Stimulated activated CD4-positive, alpha-beta T cell treated with anti-CD3 and anti-CD28 coated beads, Interleukin-1b, Interleukin-23, amount 100 ng/mL, for 1 hour (primary cell): Measurements from ENCODE around the gene CCDC33.

Experiments
- DNase-seq, 2 donors: peaks; one replicate each; pipeline ENCODE4 v3.0.0-alpha.2; 2020; ENCODE audit warnings: low read depth in 2 of 2

CCDC33 gene

DNA sequence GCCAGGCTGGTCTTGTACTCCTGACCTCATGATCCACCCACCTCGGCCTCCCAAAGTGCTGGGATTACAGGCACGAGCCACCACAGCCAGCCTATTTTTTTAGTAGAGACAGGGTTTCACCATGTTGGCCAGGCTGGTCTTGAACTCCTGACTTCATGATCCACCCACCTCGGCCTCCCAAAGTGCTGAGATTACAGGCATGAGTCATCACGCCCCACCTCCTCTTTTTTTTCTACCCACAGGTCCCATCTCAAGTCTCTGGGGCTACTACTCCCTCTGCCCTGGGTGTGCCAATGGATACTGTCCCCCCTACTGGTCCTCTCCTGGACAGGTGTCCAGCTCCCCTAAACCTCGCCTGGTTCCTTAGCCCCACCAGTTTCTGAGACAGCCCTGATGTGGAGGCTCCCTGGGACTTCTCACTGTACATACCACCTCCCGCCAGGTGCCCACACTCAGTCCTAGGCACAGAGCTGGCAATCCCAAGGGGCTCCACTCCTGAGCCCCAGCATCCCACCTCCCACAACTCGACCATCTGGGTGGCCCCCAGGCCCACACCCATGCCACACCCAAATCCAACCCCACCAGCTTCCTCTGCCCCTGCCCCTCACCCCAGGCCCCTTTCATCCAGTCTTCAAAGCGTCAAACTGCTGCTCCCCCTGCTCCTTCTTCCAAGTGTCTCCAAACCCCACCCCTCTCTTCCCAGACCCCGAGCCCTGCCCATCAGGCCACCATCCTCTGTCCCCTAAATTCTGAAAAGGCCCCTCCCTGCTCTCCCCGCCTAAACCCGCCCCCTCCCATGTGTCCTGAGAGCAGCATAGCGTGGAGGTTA lies 144.4 kb downstream of the CCDC33 start:
- DNase-seq = no peak

DNA sequence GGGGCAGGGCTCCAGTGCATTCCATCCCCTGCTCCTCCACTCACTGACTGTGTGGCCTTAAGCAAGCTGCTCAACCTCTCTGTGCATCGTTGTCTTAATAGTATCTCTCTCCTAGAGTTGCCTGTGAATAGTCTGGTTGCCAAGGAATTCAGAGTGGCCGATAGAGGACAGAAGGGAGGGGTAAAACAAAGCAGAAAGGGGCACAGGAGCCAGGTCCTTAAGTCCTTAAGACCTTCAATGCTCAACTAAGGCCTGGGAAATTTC lies 145.0 kb downstream of the CCDC33 start:
- DNase-seq = no peak

DNA sequence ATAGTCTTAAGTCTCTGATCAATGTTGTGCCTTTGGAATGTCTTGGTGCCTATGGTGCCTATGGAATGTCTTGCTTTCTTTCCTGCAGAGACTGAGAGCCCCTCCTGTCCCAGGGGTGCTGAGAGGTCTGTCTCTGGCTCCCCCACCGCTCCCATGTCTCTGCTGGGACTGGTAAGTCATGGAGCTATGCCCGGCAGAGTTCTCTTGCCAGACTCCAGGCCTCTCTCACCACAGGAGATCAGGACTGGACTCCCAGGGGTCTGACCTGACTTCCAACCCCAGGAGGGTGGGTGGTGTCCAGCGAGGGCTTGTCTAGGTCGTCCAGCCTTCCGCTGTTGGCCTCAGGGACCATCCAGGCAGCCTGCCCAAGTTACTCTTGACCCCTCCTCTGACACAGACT lies 145.4 kb downstream of the CCDC33 start:
- DNase-seq = no peak

- peak; percentile 40 to 62 for DNase-seq
Observed at GRCh38 chr15:74382004-74382816, 146.1 kb downstream of the CCDC33 start.

- DNase-seq = no peak
Observed at GRCh38 chr15:74383286-74383685, 147.2 kb downstream of the CCDC33 start.

DNA sequence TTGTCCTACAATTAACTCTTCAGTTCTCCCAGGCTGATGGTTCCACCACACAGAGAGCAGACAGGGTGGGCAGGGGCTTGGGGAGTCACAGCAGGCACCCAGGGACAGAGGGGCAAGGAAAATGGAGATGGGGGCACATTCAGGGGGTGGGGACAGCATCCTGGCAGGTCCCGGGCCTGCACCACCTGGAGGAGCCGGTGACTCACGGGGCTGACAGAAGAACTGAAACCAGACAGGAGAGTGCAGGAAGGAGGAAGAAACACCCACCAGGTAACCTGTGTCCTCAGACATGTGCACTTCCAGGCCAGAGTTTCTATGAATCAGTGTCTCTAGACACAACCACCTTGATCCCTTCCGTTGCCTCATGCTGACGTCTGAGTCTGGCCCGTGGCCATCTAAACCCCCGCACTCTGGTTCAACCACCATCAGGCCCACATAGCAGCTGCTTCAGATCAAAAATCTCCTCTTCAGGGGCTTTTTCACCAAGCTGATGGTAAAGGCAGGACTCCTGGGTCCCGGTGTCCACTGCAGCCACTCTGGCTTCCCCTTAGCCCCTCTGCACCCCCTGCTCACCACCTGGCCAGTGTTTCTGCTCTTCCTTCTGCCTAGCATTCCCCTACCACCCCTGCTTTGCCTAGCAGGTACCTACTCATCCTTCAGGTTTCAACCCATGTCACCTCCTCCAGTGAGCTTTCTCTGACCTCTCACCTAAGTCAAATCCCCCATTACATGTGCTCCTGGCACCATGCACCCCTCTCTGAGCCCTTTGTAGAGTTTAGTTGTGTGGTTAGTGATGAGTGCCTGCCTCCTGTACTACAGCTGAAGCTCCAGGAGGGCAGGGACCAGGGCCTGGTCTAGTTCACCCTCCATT lies 147.8 kb downstream of the CCDC33 start:
- DNase-seq = peak in 1 of 2 donors; percentile 44

GRCh38 chr15:74384566-74384880 lies 148.4 kb downstream of the CCDC33 start:
- DNase-seq = no peak

DNA sequence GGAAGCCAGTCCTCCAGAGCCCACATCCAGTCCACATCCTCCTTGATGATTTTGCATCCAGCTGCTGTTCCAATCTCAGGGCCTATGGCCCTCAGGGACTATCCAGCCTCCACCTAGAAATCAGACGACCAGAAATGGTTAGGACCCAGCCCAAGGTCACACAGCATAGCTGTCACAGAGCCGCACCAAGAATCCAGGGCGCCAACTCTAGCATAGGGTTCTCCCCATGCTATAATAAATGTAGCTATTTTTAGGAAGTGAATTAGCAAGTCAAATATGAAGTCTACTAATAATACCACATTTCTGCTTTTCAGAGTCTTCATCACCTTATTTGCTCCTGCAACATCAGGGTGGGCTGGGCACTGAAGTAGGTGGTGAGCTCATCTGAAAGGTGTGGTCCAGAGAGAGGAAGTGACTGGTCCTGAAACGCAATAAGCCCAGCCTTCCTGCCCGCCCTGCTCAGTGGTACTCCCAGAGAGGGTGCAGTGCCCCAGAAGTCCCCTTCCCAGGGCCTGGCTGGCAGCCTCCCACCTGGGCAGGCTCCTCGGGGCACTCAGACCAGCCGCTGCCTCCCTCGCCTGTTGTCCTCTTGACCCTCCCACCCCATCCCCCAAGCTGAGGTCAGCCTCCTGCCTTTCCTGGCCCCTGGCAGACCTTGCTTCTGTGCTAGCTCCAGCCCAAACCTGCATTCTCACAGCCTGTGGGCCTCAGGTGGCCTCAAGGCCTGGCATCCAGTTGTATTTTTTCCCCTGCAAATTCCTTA lies 148.9 kb downstream of the CCDC33 start:
- DNase-seq = peak in 1 of 2 donors; percentile 27

DNA sequence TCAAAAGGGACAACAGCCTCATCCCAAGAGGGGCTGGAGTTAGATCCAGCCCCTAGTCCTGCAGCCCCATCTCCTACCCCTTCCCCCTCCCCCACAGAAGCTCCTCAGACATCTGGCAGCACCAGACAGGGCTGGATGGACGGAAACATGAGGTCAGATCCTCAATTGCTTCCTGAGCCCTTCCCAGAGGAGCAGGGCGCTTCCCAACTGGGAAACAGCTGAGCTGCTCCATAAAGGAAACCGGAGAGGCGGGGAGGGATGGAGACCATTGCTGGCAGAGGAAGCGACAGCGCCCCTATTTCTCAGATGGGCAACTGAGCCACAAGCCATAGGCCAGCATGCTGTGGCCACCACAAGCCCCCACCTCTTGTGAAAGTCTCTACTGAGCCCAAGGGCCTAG lies 149.6 kb downstream of the CCDC33 start:
- no peak for DNase-seq
